Cerebellar cortex (tissue), 1 donor: ENCODE measurements around the gene TK2.
"Not testable (repeated sequence)": the region's sequence is repeated elsewhere in the genome, so short reads cannot be mapped to it uniquely, and the experiment has no call there.

ENCODE experiments used
- DNase-seq: peaks from one replicate; pipeline ENCODE4 v3.0.0-alpha.2; 2015; ENCODE audit warnings: low spot score

Gene TK2

GRCh38 chr16:66519482-66520373 is 30.2 kb downstream of the TK2 start:
- DNase-seq = no peak

- DNase-seq = no peak
These were observed 32.2 kb downstream of the TK2 start for GRCh38 chr16:66517586-66518263.

GRCh38 chr16:66516808-66517585 is 32.9 kb downstream of the TK2 start:
- DNase-seq = peak; percentile 56

GRCh38 chr16:66516509-66516807 is 33.5 kb downstream of the TK2 start:
- DNase-seq = no peak

GRCh38 chr16:66515596-66516508 is 34.1 kb downstream of the TK2 start:
- DNase-seq = no peak

- not testable (repeated sequence) for DNase-seq
These were observed 34.8 kb downstream of the TK2 start for GRCh38 chr16:66514980-66515595.

- DNase-seq = not testable (repeated sequence)
These were observed 35.5 kb downstream of the TK2 start for GRCh38 chr16:66514391-66514790.

- DNase-seq = peak; percentile 39
These were observed 36.7 kb downstream of the TK2 start for GRCh38 chr16:66513111-66513723.

GRCh38 chr16:66512272-66513110 is 37.4 kb downstream of the TK2 start:
- DNase-seq = no peak

- DNase-seq = peak; percentile 52
These were observed 38.2 kb downstream of the TK2 start for GRCh38 chr16:66511602-66512271.

GRCh38 chr16:66510711-66511601 is 39.0 kb downstream of the TK2 start:
- no peak for DNase-seq

GRCh38 chr16:66510298-66510697 is 39.6 kb downstream of the TK2 start:
- DNase-seq = no peak

GRCh38 chr16:66509576-66509975 is 40.3 kb downstream of the TK2 start:
- DNase-seq = no peak

- DNase-seq = no peak
These were observed 40.9 kb downstream of the TK2 start for GRCh38 chr16:66508914-66509496.

GRCh38 chr16:66508248-66508913 is 41.5 kb downstream of the TK2 start:
- DNase-seq = no peak

- DNase-seq = no peak
These were observed 42.1 kb downstream of the TK2 start for GRCh38 chr16:66507731-66508239.

- DNase-seq = no peak
These were observed 46.3 kb downstream of the TK2 start for GRCh38 chr16:66503612-66504011.
